ENCODE measurements around the gene MYL10. TPM values are rescaled to one million over a fixed set of nuclear protein-coding genes. Genes with fewer than 3 reads are reported as not detected.

The MYL10 gene
- total RNA-seq, 2 experiments from 2014 or later: not detected

DNA sequence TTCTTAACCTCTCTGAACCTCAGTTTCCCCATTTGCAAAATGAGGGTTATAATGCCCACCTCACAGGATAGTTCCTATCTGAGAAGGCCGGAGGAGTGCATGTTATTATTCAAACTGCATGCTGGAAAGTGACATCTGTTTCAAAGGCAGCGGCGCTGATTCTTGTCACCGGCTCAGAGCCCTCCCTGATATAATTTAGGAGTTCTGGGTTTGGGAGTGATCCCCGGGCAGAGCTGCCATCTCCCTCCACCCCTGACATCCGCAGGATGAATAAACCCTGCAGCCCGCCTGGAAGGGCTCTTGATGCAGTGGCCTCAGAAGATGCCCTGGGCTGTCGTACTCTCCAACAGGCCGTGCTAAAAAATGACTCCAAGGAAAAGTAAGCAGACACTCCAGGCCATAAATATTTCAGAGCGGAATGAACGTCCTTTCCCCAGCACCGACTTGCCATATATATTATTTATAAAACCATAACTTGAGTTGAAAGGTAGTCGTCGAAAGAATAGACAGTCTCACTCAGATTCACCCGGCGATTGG, 47.0 kb upstream of the MYL10 start:
- TF ChIP-seq, protein P1, sequence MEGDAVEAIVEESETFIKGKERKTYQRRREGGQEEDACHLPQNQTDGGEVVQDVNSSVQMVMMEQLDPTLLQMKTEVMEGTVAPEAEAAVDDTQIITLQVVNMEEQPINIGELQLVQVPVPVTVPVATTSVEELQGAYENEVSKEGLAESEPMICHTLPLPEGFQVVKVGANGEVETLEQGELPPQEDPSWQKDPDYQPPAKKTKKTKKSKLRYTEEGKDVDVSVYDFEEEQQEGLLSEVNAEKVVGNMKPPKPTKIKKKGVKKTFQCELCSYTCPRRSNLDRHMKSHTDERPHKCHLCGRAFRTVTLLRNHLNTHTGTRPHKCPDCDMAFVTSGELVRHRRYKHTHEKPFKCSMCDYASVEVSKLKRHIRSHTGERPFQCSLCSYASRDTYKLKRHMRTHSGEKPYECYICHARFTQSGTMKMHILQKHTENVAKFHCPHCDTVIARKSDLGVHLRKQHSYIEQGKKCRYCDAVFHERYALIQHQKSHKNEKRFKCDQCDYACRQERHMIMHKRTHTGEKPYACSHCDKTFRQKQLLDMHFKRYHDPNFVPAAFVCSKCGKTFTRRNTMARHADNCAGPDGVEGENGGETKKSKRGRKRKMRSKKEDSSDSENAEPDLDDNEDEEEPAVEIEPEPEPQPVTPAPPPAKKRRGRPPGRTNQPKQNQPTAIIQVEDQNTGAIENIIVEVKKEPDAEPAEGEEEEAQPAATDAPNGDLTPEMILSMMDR (IDR thresholded peaks at IDR 0.05): no peak
- Mint-ChIP-seq H3K27me3 (no peaks in the 10 kb centered on the region), H3K27ac (no peak overlapping the region), H3K36me3 (ENCODE audit: low read depth) (no peaks in the 10 kb centered on the region), H3K9me3 (peaks cover 2% of the 10 kb centered on the region), H3K4me1 (ENCODE audit: low read depth) (no peaks in the 10 kb centered on the region), H3K4me3 (no peak overlapping the region)
- ChIA-PET POLR2A (no interaction called here), CTCF (no interaction called here)
- ATAC-seq: no peak
- no peak for DNase-seq
- intact Hi-C loops (cut with micrococcal nuclease): no loop called here

DNA sequence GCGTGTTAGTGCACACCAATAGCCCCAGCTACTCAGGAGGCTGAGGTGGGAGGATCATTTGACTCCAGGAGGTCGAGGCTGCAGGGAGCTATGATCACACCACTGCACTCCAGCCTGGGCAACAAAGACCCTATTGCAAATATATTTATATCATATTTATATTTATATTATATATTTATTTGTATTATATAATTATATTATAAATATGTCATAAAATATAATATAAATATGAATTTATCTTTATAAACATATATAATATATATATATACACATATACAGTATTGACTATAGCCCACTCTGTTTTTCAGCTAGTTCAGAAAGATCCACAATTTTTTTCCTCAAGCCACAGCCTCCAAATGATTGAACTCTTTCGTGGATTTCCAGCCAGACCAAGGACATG, 45.3 kb upstream of the MYL10 start:
- Mint-ChIP-seq H3K4me3 (no peak overlapping the region), H3K9me3 (peaks cover 2% of the 10 kb centered on the region), H3K27ac (no peak overlapping the region), H3K27me3 (no peaks in the 10 kb centered on the region), H3K4me1 (ENCODE audit: low read depth) (no peaks in the 10 kb centered on the region), H3K36me3 (ENCODE audit: low read depth) (no peaks in the 10 kb centered on the region)
- TF ChIP-seq, protein P1 (IDR thresholded peaks at IDR 0.05): no peak
- ChIA-PET CTCF (no interaction called here), POLR2A (no interaction called here)
- no peak for DNase-seq
- intact Hi-C loops (cut with micrococcal nuclease): no loop called here
- no peak for ATAC-seq

DNA sequence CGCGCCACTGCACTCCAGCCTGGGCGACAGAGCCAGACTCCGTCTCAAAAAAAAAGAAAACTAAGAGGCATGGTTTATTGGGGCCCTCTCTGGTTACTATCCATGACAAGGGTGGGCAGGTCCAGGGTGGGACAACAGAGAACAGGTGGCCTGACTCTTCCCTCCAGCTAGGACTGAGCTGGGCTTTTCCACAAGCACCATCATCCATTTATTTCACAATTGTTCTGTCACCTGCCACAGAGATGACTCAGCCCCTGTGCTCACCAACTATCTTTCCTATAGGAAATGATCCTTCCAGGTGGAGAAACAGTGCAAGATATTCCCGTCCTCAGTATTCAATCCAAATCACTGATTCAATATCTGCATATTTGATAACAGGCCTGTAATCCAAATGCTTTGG, 44.9 kb upstream of the MYL10 start:
- no peaks in the 10 kb centered on the region for H3K27me3 Mint-ChIP-seq
- H3K9me3 Mint-ChIP-seq: peaks cover 2% of the 10 kb centered on the region
- ChIA-PET CTCF (no interaction called here), POLR2A (no interaction called here)
- H3K4me3 Mint-ChIP-seq: no peak overlapping the region
- TF ChIP-seq, protein P1 (IDR thresholded peaks at IDR 0.05): no peak
- no peak for ATAC-seq
- H3K36me3 Mint-ChIP-seq (ENCODE audit: low read depth): no peaks in the 10 kb centered on the region
- intact Hi-C loops (cut with micrococcal nuclease): no loop called here
- no peak overlapping the region for H3K27ac Mint-ChIP-seq
- H3K4me1 Mint-ChIP-seq (ENCODE audit: low read depth): no peaks in the 10 kb centered on the region
- no peak for DNase-seq

DNA sequence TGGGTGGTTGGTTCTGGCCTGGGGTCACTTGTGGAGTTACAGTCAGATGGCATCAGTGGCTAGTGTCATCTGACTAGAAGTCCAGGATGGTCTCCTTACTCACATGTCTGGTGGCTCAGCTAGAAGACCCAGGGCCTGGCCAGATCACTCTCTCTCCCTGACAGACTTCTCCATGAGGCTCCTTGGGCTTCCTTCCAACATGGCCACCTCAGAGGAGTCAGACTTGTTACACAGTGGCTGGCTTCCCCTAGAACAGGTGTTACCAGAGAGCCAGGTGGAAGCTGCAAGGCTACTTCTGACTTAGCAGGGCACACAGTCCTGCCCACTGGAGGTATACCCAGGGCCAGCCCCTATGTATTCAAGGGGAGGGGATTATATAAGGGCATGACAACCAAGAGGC, 44.2 kb upstream of the MYL10 start:
- Mint-ChIP-seq H3K4me1 (ENCODE audit: low read depth) (no peaks in the 10 kb centered on the region), H3K27ac (no peak overlapping the region), H3K9me3 (peaks cover 6% of the 10 kb centered on the region), H3K4me3 (no peak overlapping the region), H3K27me3 (no peaks in the 10 kb centered on the region), H3K36me3 (ENCODE audit: low read depth) (no peaks in the 10 kb centered on the region)
- TF ChIP-seq, protein P1 (IDR thresholded peaks at IDR 0.05): no peak
- ChIA-PET CTCF (no interaction called here), POLR2A (no interaction called here)
- intact Hi-C loops (cut with micrococcal nuclease): no loop called here
- ATAC-seq: no peak
- DNase-seq: no peak

DNA sequence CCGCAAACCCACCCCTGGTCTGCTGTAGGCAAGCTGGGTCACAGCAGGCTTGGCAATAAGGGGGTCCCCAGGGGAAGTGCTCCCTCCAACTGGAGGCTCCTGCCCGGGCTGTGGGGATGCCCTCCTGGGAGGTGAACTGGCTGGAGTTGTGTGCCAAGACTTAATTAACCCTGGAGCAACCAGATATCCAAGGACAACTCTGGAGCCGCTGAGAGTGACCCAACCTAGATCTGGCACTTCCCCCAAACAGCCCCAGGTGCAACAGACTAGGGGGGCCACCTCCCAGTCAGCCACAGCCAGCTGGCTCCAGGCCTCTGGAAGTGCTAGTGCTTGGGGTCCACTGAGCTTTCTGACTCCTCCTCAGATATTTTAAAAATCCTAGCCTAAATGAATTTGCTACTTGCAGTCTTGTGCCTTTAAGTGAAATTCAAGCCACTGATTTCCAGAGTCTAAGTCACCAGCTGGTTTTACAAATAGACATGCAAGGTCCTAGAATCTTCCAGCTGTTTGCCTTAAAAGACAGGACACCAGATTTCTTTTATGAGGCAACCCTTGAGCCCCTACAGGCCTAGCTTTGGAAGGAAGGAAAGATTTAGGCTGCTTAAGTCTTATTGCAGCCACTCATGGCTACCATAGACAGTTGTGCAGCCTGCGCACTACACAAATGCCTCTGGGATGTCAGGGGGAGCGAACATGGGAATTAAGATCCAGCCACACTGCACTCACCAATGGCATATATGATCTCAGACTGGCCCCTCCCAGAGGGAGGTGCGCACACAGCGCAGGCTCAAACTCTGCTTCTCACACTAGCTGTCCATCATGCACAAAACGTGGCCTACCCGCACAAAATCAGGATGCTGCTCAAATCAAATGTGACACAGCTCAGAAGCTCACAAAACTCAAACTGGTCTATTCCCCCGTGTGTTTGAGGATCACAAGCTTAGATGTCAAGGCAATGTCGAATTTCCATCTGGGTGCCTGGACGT, 42.6 kb upstream of the MYL10 start:
- H3K27me3 Mint-ChIP-seq: no peaks in the 10 kb centered on the region
- POLR2A ChIA-PET: no interaction called here
- TF ChIP-seq, protein P1 (IDR thresholded peaks at IDR 0.05): no peak
- intact Hi-C loops (cut with micrococcal nuclease): no loop called here
- CTCF ChIA-PET: no interaction called here
- no peak overlapping the region for H3K27ac Mint-ChIP-seq
- ATAC-seq: no peak
- no peak for DNase-seq
- no peak overlapping the region for H3K4me3 Mint-ChIP-seq
- peaks cover 6% of the 10 kb centered on the region for H3K9me3 Mint-ChIP-seq
- no peaks in the 10 kb centered on the region for H3K36me3 Mint-ChIP-seq (ENCODE audit: low read depth)
- H3K4me1 Mint-ChIP-seq (ENCODE audit: low read depth): no peaks in the 10 kb centered on the region

All from activated CD8-positive, alpha-beta T cell treated with anti-CD3 and anti-CD28 coated beads for 36 hours (primary cell).